ENCODE data around the gene EVA1C. TPM values are rescaled to one million over a fixed set of nuclear protein-coding genes. Genes with fewer than 3 reads are reported as not detected.
"Not testable (repeated sequence)": the region's sequence is repeated elsewhere in the genome, so short reads cannot be mapped to it uniquely, and the experiment has no call there.

The EVA1C gene
- polyA plus RNA-seq, 1 donor, result 2.4 TPM

- DNase-seq, result no peak
These were observed 86.9 kb downstream of the EVA1C start for GRCh38 chr21:32499249-32500055.

DNA sequence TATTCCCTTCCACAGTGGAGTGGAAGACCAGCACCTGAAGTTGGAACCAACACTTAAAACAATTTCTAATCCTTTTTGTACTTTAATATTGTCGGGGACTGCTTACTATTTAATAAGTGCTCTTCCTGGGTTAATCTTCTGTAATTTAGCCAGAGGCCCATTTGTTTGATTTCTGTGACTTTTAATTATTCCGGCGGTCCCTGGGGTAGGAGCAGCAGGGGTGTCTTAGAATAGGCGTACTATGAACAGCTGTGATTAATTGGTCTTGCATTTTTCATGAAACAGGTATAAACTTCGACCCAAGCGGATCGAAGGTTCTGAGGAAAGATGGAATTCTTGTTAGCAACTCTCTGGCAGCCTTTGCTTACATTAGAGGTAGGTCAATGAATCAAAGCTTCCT lies 91.1 kb downstream of the EVA1C start:
- not testable (repeated sequence) for DNase-seq

GRCh38 chr21:32505767-32506166 lies 93.3 kb downstream of the EVA1C start:
- DNase-seq, result not testable (repeated sequence)

DNA sequence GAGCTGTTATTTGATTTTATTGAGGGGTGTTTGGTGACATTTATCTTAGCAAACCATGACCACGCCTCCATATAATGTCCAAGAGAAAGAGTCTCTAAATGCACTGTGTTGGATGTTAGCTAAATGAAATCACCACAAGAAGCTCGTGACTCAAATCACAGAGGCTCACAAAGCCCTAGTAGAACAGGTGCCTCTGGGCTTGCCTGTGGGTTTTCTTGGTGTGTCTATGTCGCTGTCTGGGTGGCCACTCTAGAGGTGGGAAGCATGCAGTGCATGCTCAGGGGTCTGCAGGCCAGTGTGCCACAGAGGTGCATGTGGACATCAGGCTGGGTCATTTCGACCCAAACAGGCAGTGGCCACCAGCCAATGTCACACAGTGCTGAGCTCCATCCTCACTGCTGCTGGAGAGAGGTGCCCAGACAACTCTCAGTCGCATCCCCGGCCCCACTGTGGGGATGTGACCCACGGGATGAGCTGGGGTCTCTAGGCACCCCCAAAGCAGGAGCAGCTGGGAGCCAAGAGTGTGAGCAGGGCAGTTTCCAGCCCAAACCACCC lies 94.0 kb downstream of the EVA1C start:
- not testable (repeated sequence) for DNase-seq

DNA sequence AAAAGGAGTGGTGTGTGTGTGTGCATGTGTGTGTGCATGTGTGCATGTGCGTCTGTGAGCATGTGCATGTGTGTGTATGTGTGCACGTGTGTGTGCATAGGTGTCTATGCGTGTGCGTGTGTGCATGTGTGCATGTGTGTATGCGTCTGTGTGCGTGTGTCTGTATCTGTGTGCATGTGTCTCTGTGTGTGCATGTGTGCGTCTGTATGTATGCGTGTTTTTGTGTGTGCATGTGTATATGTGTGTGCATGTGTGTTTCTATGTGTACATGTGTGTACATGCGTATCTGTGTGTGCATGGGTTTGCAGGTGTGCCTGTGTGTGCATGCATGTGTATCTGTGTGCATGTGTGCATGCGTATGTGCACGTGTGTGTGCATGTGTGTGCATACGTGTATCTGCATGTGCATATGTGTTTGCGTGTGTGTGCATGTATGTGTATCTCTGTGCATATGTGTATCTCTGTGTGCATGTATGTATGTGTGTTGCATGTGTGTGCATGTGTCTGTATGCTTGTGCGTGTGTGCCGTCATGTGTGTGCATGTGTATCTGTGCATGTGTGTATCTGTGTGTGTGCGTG lies 94.9 kb downstream of the EVA1C start:
- DNase-seq, result no peak

DNA sequence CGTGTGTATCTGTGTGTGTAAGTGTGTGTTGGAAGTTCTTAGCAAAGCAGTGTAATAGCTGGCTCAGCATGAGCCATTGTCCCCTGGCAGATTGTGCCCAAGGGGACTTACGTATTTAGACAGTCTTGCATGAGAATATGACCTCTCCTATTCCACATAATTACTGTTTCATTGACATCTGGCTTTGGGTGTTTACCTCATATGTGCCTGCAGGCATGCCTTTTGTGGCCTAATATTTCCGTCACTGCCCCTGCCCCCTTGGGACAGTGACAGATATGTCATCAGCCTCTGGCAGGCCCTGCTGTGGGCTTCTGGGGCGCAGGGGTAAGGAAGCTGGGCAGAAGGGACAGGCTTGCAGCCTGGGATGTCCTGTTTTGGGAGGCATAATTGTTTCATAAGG lies 95.5 kb downstream of the EVA1C start:
- not testable (repeated sequence) for DNase-seq

DNA sequence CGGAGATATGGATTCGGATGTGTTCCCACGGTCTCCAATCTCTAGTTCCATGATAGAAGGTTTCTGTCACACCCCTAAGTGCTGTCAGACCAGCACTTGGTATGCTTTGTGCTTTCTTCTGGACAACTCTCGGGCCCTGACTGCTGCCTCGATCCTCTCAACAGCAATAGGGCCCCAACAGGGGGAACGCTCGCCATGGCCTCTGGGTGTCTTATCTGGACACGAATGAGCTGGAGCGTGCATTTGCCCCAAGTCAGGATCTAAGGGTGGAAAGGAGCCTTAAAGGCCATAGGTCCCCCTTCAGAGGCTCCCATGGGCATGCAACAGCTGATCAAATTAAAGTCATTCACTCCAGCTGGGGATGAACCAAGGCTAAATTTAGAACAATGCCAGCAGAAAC lies 96.1 kb downstream of the EVA1C start:
- no peak for DNase-seq

GRCh38 chr21:32508975-32509374 lies 96.5 kb downstream of the EVA1C start:
- DNase-seq, result not testable (repeated sequence)

DNA sequence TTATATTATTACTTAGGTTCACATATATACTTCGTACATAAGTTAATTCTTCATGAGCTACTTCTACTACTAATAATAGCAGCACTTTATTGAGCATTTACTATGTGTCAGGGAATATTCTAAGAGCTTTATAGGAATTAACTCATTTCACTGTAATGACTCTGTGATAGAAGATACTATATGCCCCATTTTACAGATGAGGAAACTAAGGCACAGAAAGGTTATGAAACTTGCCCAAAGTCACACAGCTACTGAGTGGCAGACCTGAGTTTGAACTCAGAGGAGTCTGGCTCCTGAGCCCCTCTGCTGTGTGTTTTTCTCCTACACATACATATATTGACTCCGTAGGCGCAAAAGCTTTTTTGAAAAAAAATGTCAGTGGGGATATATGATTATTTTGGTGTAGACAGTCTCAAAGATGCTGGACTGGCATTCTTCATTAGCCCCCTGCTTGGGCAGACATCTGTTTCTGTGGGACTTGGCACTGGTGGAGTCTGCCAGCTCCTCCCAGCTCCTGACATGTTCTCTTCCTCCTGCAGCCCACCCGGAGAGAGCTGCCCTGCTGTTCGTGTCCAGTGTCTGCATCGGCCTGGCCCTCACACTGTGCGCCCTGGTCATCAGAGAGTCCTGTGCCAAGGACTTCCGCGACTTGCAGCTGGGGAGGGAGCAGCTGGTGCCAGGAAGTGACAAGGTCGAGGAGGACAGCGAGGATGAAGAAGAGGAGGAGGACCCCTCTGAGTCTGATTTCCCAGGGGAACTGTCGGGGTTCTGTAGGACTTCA lies 102.0 kb downstream of the EVA1C start:
- DNase-seq, result no peak

DNA sequence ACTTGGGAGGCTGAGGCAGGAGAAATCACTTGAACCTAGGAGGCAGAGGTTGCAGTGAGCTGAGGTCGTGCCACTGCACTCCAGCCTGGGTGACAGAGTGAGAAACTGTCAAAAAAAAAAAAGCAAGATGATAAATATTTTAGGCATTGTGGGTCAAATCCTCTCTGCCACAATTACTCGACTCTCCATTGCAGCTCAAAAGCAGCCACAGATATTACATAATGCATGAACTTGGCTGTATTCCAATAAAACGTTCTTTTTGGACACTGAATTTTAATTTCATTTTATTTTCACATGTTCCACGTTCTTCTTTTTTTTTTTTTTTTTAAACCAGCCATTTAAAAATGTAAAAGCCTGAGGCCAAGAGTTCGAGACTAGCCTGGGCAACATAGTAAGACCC lies 103.4 kb downstream of the EVA1C start:
- DNase-seq, result no peak

- no peak for DNase-seq
These were observed 104.5 kb downstream of the EVA1C start for GRCh38 chr21:32516756-32517649.

GRCh38 chr21:32519945-32520874 lies 107.7 kb downstream of the EVA1C start:
- DNase-seq, result no peak

DNA sequence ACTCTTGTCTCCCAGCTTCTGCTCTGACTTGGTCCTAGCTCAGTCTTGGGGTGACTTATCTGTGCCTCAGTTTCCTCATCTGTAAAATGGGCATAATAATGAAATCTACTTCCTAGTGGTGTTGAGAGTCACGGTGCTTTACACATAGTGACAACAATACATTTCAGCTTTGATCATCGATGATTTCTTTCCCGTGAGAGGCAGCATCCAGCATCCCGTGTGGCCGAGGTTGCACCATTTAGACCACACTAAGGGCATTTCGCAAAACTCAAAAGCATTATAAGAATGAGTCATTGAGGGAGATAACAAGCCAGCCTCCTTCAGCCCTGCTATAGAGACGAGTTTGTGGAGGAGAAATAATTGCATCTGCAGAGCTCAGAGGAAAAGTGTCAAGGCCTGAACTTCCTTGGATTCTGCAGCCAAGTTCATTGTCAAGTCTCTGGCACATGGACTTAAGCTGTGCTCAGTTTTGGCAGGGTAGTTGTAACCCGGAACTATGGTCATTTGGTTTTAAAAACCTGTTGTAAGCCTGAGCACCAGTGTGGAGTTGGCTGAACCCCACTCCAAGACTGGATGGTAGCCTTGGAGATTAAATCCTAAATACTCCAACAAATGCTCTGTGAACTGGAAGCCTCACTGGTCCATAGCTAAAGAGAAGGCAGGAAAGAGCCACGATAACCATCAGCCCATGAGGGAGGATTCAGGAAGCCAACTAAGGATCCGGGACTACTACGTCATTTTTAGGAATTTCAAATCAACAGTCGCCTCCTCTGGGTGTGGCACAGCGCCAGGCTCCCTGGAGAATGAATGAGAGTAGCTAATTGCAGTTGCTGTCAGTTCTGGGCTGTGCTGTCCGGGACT lies 108.6 kb downstream of the EVA1C start:
- peak; percentile 43 for DNase-seq

- no peak for DNase-seq
These were observed 109.3 kb downstream of the EVA1C start for GRCh38 chr21:32521736-32522355.

- no peak for DNase-seq
These were observed 111.0 kb downstream of the EVA1C start for GRCh38 chr21:32523463-32523862.

DNA sequence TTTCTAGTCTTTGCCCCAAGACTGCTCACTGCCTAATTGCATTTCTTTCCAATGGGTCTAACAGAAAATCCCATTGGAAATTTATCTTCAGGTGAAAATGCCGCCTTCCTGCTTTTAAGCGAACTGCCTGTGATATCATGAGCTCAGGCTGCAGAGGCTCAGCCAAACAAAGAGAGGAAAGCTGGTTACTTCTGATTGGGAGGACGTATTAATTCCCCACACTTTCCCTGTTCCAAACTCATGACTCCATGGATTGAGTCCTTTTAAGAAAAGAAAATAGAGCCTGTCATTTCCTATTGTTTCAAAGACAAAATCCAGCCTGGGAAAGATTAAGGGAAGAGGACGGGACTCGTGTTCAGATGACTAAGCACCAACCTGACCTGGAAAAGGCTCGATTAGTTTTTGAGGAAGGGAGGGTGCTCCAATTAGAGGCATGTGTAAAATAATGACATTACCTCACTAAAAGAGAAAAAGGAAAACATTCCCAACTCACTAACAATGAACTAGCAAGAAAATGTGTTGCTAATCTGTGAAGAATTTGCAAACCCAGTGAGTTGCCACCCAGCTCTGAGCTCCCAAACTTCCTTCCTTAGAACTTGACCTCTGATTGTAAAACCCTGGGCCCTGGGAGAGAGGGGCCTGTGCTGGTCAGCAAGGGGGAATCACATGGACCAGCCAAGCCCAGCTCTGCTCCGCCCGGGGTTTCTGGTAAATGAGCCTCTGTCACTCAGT lies 111.6 kb downstream of the EVA1C start:
- no peak for DNase-seq

GRCh38 chr21:32525282-32525681 lies 112.8 kb downstream of the EVA1C start:
- no peak for DNase-seq

DNA sequence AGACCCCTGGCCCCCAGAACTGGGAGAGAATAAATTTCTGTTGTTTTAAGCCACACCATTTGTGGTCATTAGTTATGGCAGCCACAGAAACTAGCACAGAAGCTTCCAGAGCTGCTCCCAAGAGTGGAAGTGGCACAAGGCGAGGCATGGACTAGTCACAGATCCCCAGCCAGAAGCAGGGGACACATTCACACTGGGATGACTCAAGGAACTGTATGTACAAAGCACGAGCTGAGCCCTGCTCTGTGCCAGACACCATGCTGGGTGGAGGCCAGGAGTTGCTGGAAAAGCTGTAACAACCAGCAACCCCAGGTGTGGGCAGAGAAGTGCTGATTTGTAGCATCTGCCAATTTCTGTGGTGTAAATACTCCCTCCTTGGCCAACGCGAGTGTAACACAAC lies 117.2 kb downstream of the EVA1C start:
- no peak for DNase-seq
